GM21381 (cell line): Measurements from ENCODE around the gene NCR3LG1.
"Not testable (repeated sequence)": the region's sequence is repeated elsewhere in the genome, so short reads cannot be mapped to it uniquely, and the experiment has no call there.

Experiments used
- ATAC-seq: cut with Tn5 transposase; IDR thresholded peaks from one replicate; pipeline ENCODE4 v1.9.1; 2021; ENCODE audit warnings: mild to moderate bottlenecking, moderate library complexity; ENCODE audit not compliant: unreplicated experiment

NCR3LG1 gene

DNA sequence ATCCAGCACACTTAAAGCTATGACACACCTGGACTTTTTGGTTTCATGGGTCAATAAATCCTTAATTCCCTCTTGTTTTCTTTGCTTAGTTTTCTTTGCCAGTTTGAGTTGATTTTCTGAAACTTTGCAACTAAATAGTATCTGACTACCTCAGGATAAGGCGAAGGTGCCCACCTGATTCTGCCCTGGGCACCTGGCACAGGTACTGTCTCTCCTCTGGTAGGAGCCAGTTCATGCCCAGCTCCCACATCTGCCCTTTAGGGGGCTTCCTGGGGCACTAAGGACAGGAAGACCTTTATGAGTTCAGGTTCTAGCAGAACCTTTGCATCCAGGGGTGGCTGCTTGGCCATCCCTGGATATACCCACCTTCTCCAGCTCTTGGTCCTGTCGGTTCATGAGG, 56.4 kb downstream of the NCR3LG1 start:
- ATAC-seq: no peak

DNA sequence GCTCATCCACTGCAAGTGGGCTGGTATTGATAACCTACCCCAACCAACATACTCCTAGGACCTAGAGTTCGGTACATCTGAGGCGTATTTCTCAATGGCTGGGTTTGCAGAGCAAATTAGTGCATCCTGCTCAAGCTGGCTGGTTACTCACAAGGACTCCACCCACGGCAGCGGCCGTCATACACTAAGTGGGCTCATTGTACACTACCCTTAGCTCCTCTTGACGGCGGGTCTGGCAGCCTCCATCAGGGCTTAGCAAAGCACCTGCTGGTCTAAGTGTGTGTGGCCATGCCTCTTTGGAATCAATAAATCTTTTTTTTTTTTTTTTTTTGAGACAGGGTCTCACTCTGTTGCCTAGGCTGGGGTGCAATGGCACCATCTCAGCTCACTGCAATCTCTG, 57.0 kb downstream of the NCR3LG1 start:
- no peak for ATAC-seq

DNA sequence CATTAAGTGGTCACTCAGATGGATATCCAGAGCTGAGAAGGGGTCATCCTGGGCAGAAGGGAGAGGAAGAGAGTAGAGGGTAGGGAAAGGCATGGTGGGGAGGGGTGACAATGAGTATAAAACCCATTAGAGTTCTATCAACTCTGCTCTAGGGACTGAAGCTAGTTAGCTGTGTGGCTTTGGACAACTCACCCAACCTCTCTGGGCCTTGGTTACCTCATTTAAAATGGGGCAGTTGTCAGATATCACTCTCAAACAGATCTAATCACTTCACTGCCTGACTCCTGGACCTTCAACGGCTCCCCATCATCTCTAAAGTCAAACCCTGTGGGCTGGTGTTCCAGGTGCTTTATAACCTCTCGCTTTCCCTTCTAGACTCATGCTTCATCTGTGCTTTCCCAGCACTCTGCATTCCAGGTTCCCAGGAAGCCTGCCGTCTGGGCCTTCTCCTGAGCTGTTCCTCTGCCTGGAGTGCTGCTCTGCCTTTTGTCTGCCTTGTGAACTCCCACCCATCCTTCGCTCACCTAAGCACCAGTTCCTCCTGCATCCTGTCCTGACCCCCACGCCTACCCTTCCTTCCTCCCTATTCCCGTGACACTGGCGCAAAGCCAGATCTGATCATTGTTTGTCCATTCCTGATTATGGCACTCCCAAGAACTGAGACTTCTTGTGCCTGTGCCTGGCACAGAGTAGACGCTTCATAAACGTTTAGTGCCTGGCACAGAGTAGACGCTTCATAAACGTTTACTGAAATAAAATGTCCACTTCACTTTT, 59.2 kb downstream of the NCR3LG1 start:
- no peak for ATAC-seq

DNA sequence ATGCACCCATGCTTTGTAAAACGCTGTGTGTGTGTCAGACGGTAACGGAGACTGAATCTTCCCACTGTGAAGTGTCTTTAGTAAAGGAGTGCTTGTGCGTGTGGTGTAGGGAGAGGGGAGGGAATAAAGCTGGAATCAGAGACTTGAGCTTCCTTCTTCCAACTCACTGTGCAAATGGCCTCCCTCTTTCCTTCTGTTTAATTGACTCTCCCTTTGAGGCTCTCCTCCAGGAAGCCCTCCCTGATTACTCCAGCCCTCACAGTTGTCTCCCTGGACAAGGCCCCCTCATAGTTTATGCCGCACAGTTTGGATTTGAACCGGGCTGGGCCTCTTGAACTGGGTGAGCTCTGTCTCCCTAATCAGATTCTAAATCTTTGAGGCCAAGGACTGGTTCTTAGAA, 59.8 kb downstream of the NCR3LG1 start:
- no peak for ATAC-seq

DNA sequence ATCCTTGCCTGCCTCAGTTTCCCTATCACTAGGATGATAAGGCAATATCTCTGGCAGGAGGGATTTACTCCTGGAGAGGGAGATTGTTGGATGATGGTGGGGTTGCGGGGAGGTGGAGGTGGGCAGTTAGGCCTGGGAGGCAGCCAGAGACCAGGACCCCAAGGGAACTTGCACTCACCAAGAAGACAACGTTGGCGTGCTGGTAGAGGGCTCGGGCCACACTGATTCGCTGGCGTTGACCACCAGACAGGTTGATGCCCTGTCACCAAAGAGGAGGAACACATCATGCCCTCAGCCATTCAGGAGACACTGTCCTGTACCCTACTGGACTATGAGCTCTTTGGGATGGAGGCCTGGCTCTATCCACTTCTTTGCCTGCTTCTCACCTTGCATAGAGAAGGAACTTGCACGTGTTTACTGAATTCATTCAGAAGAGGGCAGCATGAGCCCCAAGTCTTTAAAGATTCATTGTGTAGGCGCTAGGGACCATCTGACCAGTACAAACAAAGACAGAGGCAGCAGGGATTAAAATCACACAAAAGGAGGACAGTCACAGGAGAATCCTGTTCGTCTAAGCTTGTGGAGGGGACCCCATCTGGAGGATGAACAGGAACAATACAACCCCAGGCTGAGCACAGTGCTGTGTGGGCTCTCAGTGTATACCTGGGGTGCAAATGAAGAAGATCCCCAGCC, 61.0 kb downstream of the NCR3LG1 start:
- no peak for ATAC-seq

DNA sequence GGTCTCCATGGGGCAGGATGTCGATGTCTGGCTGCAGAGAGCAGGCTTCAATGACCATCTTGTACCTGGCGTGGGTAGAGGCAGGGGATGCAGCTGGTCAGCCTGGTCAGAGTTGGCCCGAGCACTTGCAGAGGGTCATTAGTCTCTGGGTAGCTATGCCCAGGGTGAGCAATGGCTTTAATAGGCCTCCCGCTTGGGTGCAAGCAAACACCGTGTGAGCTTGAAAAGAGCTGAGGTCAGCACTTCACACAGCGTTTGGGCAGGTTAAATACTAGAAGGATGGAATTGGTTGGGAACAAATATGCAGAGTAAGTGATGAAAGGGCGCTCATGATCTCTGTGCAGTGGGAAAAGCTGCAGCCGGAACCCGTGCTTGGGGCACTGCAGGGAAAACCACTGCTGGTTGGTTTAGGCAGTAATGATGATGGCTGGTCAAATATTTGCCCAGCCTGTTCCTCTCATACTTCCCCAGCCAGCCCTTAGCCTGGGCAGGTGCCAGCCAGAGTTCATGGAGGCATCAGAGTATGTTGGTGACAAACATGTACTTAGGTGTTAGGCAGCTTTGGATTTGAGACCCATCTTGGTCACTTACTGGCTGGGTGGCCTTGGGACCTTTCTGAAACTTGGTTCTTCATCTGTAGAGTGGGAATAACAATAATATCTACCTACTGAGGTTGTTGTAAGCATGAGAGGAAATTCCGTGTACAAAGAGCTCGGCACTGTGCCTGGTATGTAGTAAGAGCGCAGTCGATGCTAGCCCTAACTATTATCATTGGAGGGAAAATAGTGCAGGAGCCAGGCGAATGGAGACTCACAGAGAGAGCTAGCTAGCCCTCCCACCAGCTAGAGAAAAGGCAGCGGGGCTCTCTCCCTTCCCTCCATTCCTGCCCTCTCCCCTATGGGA, 62.1 kb downstream of the NCR3LG1 start:
- ATAC-seq: no peak

DNA sequence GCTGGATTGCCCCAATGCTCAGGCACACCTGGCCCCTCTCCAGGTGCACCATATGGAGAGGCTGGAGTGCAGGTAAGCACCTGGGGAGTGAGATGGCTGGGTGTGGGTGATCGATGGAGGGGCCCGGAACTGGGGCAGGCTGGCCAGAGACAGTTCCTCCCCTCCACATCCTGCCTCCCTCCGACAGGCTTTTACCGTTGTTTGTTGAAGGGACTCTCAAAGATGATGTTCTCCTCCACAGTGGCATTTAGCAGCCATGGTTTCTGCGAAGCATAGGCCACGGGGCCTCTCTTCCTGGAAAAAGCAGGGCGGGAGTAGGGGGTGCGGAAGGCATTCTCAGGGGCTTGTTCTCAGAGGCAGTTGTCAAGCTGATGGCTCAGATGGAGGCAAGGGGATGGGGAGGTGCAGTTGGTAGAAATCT, 62.7 kb downstream of the NCR3LG1 start:
- ATAC-seq: no peak

DNA sequence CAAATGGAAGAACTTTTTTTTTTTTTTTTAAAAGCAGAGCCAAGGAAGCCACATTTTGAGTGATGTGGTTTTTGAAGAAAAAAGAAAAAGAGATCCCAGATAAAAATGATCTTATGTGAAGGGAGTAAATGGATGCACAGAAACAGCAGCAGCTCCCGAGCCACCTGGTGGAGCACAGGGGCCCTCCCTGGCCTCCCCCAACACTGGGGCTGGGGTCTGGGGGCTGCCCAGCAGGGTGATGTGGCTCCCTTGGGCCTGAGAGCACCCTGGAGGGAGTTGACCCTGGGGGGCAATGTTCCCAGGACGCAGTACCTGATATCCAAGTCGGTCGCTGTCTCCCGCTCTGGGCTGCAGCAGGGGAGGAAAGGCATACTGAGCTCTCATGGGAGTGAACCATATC, 63.4 kb downstream of the NCR3LG1 start:
- no peak for ATAC-seq

DNA sequence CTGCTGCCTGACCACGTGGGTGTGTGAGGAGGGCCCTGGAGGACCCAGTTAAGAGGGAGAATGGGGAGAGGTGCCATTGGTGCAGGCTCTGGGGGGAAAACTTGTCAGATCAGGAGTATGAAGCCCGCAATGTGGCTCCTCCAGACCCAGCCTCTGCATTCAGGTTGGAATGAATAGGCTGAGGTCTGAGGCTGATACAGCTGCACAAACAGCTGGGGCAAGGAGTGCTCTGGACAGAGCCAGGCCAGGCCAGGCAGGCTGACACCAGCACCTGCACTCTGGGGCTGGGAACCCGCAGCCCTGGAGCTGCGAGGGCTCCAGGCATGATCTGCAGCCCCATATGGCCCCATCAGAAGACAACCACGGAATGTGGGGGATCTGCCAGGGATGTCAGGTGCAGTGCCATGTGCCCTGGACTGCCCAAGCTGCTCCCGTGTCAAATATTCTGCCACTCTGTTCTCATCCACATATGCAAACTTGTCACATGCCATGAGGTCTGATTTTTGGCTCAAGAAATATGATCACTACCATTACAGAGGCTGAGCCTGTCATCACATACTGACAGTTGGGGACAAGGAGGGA, 64.0 kb downstream of the NCR3LG1 start:
- ATAC-seq: no peak

DNA sequence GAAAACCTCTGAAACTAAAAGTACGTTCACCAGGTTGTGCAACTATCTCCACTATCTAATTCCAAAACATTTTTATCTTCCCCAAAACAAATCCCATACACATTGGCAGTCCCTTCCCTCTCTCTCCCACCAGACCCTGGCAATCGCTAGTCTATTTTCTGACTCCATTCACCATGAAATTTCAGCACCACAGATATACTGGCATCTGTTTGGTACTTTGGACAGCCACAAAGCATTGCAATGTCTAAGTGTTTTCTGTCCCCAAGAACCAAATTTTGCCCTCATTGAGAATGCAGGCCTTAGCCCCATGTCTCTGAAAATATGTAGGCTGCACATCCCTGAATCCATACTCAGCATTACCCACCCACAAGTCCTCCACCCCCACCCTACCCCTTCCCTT, 64.9 kb downstream of the NCR3LG1 start:
- ATAC-seq: no peak

DNA sequence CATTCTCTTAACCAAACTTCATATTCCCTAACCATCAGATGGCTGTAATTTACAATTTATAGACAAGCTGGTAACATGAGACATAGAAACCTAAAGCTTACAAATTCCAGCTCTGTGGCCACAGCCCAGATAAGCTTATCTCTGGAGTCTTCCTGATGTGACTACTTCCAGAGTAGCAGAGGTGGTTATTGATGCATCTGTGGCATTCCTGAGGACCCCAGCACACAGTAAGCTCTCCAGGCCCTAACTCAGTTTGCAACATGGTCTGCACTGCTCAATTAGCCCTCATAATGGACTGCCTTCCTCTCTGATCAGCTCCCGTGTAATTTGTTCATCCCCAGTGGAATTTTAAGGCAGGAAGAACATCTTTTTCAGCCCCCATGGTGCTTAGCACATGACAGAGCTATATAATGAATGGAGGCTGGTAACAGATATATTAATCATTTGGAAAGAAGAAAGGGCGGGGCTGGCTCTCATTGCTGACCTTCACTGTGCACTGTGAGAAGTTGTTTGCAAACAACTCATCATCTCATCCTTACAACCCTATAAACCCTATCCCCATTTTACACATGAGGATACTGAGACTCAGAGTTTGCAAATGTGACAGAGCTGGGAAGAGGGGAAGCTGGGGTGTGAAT, 67.0 kb downstream of the NCR3LG1 start:
- no peak for ATAC-seq

DNA sequence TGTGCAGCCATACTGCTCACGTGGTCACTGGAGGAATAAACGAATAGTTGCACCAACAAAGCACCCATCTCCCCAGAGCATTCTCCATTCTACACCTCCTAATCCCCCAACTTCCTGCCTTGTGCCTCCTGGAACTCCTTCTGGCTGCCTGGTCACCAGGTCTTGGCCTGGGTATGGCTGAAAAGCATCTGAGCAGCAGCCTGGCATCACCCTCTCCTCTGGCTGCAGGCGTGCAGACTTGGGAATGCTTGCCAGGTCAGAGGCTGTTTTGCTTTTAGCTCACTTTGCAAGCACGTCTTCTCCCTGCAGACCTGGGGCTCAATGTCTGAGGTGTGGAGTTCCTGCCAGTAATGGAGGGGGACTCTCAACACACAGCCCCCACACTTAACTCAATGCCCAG, 70.2 kb downstream of the NCR3LG1 start:
- ATAC-seq: no peak

DNA sequence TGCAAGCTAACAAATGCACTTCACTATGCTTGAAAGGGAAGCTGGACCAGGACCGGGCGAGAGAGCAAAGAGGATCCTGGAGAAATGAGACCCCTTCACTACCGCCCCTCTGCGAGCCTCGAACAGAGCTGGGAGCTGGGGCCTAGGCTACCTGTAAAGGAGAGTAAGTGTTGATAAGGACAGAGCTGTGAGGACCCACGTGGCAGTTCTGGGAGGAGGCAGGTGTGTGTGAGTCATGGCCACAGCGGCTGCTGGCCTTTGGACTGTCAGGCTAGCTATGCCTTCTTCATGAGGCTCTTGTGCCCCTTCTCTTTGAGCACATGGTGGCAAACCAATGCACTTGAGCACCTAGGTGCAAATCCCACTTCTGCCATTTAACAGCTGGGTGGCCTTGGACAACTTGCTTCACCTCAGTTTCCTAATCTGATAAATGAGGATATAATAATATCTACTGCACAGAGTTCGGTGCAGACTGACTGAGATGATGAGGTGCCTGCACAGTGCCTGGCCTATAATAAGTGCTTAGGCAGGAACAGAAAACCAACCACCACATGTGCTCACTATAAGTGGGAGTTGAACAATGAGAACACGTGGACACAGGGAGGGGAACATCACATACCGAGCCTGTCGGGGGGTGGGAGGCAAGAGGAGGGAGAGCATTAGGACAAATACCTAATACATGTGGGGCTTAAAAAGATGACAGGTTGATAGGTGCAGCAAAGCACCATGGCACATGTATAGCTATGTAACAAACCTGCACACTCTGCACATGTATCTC, 72.1 kb downstream of the NCR3LG1 start:
- no peak for ATAC-seq

DNA sequence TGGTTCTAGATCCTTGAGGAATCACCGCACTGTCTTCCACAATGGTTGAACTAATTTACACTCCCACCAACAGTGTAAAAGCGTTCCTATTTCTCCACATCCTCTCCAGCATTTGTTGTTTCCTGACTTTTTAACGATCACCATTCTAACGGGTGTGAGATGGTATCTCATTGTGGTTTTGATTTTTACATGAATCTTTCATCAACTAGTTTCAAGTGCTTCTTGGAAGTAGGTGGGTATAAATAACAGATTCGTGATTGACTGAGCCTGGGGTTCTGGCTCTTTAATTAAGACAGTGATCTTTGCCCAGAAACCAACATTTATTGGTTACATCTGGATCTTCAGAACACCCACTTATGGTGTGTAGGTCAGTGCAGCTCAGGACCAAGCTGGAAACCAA, 74.6 kb downstream of the NCR3LG1 start:
- ATAC-seq: not testable (repeated sequence)
